GM12874 (cell line): ENCODE results near the gene IFNK.

ENCODE experiments used
- TF ChIP-seq, protein P1 (sequence below): IDR thresholded peaks from 2 replicates; pipeline ENCODE4 v1.5.1; 2011; ENCODE audit warnings: low read depth, mild to moderate bottlenecking, control low read depth, low read length, moderate library complexity; ENCODE audit not compliant: insufficient read depth

IFNK gene, protein sequence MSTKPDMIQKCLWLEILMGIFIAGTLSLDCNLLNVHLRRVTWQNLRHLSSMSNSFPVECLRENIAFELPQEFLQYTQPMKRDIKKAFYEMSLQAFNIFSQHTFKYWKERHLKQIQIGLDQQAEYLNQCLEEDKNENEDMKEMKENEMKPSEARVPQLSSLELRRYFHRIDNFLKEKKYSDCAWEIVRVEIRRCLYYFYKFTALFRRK

DNA sequence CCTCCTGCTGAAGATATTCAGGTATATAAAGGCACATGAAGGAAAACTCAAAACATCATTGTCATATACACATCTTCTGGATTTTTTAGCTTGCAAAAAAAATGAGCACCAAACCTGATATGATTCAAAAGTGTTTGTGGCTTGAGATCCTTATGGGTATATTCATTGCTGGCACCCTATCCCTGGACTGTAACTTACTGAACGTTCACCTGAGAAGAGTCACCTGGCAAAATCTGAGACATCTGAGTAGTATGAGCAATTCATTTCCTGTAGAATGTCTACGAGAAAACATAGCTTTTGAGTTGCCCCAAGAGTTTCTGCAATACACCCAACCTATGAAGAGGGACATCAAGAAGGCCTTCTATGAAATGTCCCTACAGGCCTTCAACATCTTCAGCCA lies at the start of gene IFNK:
IFNK (plus strand) TSS at position 55 of the 400 bp plus-strand sequence; CDS start at position 102, 47 bp downstream.
- TF ChIP-seq, protein P1, sequence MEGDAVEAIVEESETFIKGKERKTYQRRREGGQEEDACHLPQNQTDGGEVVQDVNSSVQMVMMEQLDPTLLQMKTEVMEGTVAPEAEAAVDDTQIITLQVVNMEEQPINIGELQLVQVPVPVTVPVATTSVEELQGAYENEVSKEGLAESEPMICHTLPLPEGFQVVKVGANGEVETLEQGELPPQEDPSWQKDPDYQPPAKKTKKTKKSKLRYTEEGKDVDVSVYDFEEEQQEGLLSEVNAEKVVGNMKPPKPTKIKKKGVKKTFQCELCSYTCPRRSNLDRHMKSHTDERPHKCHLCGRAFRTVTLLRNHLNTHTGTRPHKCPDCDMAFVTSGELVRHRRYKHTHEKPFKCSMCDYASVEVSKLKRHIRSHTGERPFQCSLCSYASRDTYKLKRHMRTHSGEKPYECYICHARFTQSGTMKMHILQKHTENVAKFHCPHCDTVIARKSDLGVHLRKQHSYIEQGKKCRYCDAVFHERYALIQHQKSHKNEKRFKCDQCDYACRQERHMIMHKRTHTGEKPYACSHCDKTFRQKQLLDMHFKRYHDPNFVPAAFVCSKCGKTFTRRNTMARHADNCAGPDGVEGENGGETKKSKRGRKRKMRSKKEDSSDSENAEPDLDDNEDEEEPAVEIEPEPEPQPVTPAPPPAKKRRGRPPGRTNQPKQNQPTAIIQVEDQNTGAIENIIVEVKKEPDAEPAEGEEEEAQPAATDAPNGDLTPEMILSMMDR: no peak

DNA sequence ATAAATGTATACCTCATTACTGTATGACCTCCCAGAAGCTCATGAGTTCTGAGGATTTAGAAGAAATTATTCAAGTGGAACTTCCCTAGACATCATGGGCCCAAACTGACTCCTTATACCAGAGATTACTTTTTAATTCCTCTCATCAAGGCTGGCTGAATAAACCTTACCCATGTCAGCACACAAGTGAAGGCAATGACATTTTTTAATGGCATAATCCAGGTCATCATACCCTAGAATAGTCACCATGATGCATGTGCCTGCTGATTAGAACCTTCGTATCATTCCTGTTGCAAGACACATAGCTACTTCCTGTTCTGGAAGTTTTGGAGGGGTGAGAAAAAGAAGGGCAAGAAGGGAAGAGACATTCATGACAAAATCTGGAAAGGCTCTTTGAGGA lies 49.8 kb upstream of the IFNK start:
- TF ChIP-seq, protein P1: no peak

DNA sequence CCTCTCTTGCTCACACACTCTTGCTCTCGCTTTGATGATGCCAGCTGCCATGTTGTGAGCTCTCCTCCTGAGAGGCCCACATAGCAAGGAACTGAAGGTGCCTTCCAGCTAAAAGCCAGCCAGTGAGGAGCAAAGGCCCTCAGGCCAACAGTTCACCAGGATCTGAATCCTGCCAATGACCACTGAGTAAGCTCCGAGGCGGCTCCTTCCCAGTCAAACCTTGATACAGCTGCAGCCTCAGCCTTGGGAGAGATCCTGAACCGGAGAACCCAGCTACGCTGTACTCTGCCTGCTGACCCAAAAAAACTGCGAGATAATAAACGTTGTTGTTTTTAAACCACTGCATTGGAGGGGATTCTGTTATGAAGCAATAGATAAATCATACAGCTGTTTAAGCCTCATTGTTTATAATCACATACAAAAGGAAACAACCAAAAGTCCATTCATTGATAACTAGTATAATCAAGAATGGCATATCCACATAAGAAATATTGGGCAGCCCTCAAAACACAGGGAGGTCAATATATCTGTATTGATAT lies 49.0 kb upstream of the IFNK start:
- TF ChIP-seq, protein P1: no peak

DNA sequence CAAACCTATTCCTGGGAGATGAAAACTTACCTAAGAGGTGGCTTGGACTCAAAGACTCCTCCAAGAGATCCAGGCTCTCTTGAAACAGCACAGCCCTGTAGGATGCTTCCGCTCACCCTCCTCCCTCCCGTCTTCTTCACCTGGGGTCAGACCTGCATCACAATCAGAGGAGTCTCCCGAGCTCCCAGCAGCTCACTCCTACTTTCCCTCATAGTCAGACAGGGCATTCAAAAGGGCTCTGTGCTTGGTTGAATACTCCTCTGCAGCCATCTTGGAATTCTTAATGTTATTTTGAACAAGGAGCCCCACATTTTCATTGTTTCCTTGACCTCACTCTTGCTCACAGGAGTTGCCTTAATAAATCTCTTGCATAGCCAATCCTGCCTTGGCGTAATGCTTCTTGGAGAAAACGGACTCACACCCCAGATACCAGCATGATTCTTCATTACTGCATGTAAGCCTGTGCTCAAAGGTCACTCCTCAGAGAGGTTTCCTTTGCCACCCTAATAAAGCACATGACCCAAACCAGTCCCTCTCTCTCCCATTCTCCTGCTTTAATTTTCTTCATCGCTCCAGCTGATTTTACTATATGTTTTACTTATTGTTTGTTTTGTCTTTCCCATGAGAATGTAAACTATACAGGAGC lies 47.1 kb upstream of the IFNK start:
- TF ChIP-seq, protein P1: no peak

DNA sequence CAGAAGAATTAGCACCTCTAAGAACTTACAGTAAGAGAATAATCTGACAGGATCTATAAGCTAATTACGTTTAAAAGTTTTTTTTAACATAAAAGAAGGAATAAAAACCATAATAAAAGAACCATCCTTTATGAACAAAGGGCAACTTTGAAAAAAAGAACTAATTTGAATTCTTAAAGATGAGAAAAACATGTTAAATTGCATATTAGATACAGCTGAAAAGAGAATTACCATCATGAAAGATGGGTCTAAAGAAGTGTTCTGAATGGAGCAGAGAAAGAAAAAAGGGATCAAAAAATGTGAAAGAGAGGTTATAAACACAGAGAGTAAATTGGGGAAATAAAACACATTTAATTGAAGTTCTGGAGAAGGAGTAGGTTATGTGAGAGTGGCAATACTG lies 45.8 kb upstream of the IFNK start:
- TF ChIP-seq, protein P1: no peak

DNA sequence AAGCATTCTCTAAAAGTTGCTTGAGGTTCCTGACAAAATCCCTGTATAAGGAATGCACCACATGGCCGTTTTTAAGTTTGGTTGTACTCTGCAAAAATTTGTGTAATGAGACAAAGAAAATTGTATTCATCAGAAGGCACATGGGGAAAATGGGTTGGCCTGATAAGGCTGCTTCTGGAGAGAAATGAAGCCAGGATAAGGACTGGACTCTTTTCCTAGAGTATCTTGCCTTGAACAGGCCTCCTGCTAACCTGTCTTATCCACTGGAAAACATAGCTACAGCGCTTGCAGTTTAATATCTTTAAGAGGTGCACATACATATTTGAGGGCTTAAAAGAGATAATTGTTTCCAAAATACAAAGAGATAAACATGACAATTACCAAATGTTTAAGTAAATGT lies 41.4 kb upstream of the IFNK start:
- TF ChIP-seq, protein P1: no peak

DNA sequence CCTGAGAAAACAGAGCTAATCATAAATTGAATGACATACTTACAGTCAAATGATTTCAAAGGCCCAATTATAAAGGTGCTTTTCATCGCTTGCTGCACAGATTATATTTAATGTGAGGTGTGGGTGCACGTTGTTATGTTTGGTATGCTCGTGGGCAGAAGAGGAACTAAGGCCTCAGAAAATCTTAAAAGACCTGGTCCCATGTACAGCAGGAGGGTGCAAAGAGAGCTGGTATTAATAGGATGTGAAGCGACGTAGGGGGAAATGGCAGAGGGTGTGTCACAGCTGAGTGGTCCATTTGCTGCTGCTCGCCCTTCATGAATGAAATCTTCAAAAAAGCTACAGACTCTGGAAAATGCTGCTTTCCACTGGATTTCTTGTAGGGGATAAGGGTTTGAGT lies 40.5 kb upstream of the IFNK start:
- TF ChIP-seq, protein P1: no peak
